Frontal cortex (tissue), 4 donors: Measurements from ENCODE around the gene RGS19. TPM values are rescaled to one million over a fixed set of nuclear protein-coding genes. Genes with fewer than 3 reads are reported as not detected.
A peak's percentile ranks its signal among the peaks of the same experiment; 100 is the strongest.

Source experiments
- DNase-seq, 2 donors: peaks; one replicate each; pipeline ENCODE4 v3.0.0; 2012; ENCODE audit warnings: low spot score in 2 of 2
- FAIRE-seq: peaks from 2 replicates; lab custom pipeline; 2012; peaks lifted over from hg19 to GRCh38; lab: Jason Lieb, UNC
- total RNA-seq: library from RNA; depleted of rRNA; stranded (reverse); fragments of >200 nt; gene quantifications from one replicate; pipeline ENCODE4 v1.2.3, GENCODE V29; 2014
- donor health status: control.
- donor health status: control.
- donor health status: control.

RGS19 gene
- total RNA-seq, 1 donor from 2014 or later: 7.7 TPM

DNA sequence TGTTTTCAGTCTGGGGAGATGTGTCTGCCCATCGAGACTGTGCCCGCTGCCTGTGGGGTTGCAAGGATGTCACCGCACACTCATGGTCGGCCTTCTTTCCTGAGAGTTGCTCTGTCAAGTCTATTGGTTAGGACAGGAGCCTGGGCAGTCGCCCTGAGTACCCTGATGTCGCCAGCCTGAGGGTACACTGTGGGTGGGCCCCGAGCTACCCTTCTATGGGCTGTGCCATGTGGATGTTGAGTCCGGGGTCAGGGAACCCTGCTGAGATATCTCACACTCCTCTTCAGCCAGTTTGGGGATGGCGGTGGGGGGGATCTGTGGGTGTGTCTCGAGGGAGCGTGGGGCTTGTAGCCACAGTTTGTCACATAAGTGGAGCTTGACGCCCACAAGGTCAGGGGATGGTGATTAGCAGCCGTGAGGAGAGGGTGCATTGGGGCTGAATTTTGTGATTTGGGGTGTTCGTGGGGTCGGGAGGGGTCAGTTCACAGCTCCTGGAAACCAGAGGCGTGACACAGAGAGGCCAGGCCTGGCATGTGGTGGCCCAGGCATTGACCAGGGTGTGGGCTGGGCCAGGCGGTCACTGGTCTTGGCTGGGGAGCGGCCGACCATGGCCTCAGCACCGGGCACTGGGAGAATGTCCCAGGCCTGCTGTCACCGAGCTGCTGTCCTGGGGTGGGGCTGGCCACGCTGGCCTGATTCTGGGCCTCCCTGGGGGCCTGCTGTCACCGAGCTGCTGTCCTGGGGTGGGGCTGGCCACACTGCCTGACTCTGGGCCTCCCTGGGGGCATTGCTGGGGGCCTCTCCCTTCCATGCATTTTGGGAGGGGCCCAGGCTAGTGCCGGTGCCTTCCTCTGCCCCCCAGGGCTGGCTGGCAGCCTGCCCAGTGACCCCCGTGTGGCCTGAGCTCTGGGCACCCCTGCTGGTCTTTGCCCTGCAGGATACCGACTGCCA lies 29.7 kb upstream of the RGS19 start:
- FAIRE-seq (no peak), DNase-seq (no peak)

DNA sequence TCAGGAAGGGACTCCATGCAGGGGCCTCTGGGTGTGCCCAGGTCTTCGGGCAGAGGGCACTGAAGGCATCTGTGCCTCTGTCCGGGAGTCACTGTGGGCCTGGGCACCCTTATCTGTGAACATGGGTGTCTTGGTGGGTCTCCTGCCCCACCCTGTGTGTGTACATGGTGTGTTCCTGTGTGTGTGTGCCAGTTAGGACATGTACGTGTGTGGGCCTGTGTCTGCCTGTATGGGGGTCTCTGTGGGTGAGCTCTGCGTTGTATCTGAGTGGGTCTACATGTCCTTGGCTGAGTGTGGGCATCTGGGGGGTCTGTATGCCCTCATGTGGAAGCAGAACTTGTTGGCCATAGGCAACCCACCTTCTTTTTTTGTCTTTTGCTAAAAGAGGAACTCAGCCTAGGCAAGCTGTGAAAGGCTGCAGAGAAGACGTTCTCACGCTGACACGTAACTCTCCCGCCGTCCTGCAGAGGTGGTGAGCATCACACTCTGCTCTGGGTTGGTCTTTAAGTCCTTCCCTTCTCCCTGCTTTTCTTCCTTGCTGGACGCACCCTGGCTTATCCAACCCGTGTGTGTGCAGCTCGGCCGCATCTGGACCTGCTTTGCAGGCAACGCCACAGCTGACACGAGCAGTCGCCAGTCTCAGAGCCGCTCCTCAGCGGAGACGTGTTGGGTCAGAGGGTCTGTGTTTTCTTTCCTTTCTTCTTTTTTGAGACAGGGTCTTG lies 28.6 kb upstream of the RGS19 start:
- no peak for FAIRE-seq

DNA sequence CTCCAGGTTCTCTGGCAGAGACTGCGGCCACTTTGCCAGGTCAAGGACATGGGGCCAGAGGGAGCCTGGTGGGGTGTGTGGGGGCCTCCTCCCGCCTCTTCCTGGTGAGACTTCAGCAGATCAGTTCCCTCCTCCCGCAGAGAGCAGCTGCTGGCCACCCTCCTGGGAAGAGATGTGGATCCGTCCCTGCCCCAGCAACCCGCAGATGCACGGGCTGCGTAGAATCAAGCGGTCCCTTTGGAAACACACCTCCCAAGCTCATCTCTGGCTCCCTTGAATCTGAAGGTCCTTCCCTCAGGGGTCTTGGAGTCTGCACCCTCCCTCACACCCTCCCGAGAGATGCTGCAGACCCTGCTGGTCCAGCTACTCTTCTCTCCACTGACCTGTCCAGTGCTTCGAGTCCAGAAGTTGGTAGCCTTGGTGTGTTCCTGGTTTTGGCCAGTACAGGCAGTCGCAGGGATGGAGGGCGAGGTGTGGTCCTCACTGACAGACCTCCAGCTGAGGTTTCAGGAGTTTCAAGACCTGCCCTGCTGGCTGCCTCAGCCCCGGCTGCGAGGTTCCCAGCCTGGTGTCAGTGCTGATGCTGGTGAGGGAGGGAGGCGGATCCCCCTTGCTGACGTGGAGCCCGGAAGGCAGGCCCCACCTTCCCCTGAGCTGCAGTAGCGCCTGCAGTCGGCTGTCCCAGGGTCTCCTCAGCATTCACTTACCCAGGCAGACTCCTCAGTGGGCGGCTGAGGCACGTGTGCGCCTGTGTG lies 27.8 kb upstream of the RGS19 start, which contains the start of gene NPBWR2:
NPBWR2 (minus strand) TSS at position 585 of the 755 bp plus-strand sequence. CDS start 734 bp downstream, outside the sequence.
- FAIRE-seq (no peak), DNase-seq (no peak)

More for the DNA sequence above, 28.6 kb upstream of the RGS19 start:
- DNase-seq: no peak

DNA sequence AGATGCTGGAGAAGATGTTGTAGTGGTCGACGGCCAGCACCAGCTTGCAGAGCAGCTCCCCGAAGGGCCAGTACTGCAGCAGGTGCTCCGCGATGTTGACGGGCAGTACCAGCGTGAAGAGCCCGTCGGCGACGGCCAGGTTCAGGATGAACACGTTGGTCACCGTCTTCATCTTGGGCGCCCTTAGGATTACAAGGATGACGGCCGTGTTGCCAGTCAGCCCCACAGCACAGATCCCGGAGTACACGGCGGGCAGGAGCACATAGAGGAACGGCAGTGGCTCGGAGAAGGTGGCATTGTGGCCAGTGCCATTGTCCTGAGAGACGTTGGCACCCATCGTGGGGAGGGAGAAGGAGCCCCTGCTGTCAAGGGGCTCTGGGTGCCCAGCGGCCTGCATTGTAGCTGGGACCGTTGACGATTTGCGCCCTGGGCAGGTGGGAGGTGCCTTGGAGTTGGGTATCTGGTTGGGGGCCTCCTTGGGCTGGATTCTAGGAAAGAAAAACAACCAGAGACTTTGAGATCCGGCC lies 27.2 kb upstream of the RGS19 start:
- DNase-seq: no peak
- no peak for FAIRE-seq

DNA sequence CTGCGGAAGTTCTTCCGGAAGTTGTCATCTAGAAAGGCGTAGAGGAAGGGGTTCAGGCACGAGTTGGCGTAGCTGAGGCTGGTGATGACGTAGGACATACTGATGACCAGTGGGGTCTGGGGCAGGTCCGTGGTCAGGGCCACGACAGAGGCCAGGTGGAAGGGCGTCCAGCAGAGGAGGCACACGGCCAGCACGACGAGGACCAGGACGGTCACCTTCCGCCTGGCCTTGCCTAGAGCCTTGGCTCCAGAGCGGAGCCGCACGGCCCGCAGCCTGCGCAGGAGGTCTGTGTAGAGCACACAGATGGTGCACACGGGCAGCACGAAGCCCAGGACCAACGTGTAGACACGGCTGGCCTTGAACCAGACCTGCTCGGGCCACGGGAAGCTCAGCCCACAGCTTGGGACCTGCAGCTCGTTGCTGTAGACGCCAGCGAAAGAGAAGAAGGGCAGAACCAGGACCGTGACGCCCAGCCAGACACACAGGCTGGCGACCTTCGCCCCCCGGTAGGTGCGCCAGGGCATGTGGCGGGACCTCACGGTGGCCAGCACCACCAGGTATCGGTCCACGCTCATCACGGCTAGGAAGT lies 26.6 kb upstream of the RGS19 start:
- no peak for DNase-seq
- FAIRE-seq: no peak

DNA sequence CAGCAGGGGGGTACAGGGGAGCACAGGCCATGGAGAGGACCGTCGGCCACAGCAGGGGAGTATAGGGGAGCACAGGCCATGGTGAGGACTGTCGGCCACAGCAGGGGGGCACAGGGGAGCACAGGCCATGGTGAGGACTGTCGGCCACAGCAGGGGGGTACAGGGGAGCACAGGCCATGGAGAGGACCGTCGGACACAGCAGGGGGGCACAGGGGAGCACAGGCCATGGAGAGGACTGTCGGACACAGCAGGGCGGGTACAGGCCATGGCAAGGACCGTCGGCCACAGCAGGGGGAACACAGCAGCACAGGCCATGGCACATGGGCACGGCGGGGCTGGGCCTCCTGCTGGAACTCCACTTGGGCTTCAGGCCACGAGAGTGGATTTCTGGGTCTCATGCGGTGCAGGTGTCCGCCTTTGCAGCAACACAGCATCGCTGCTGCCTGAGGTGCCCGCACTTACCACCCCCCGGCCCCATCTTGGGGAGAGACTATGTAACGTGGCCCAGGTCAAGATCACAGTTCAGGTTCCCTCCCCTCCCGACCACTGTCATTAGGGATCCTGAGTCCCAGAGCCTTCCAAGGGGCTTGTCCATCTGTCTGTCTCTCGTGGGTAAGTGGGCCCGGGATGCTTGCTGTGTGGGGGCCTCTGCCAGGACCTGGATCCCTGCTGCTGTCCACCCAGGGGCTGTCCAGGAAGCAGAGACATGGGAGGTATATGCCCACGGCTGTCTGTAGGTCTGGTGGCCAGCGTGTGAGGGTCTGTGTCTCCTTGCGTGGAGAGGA lies 25.5 kb upstream of the RGS19 start:
- DNase-seq (no peak), FAIRE-seq (no peak)

DNA sequence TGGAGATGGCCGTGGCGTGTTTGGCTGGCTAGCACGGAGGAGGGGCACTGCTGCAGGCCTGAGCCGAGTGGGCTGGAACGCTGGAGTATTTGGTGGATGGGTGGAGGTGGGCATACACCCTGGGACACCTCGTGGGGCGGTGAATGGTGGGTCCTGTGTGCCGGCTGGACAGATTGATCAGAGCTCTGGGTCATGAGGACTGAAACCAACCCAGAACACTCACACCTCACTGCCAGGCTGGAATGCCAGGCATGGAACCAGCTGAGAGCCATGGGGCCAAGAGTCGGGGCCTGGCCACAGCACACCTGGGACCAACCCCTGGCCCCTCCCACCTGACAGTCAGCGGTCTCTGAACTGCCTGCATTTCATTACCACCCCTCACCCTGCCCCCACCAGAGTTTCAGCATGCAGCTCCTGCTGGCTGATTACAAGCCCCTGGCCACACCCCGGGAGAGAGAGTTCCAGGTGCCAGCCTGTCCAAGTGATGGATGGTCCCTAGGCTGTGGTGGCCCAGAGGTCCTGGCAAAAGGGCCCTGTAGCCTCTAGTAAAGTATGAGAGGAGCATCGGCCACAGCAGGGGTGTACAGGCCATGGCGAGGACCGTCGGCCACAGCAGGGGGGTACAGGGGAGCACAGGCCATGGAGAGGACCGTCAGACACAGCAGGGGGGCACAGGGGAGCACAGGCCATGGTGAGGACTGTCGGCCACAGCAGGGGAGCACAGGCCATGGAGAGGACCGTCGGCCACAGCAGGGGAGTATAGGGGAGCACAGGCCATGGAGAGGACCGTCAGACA lies 24.8 kb upstream of the RGS19 start:
- DNase-seq (no peak), FAIRE-seq (no peak)

DNA sequence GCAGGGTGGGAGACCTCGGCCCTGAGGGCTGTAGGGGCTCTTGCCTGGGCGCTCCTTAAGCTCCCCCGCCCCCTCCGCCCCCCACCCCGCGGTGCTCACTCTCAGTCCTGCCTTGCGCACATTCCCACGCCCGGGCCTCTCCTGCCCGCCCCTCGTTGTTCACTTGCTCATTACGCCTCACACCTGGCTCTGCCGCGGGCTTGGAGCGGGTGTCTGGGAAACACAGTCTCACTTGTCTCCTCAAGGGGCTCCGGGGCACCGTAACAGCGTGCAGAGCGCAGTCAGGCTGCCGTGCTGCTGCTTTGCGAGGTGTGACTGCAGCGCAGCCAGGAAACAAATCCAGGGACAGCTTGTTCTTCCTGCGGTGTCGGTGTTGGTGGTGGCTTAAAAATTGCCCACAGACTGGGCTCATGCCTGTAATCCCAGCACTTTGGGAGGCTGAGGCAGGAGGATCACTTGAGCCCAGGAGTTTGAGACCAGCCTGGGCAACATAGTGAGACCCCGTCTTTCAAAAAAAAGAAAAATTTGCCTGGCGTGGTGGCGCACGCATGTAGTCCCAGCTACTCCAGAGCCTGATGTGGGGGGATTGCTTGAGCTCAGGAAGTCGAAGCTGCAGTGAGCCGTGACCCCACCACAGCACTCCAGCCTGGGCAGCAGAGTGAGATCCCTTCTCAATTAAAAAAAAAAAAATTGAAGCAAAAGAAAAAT lies 23.5 kb upstream of the RGS19 start:
- FAIRE-seq (no peak), DNase-seq (no peak)

DNA sequence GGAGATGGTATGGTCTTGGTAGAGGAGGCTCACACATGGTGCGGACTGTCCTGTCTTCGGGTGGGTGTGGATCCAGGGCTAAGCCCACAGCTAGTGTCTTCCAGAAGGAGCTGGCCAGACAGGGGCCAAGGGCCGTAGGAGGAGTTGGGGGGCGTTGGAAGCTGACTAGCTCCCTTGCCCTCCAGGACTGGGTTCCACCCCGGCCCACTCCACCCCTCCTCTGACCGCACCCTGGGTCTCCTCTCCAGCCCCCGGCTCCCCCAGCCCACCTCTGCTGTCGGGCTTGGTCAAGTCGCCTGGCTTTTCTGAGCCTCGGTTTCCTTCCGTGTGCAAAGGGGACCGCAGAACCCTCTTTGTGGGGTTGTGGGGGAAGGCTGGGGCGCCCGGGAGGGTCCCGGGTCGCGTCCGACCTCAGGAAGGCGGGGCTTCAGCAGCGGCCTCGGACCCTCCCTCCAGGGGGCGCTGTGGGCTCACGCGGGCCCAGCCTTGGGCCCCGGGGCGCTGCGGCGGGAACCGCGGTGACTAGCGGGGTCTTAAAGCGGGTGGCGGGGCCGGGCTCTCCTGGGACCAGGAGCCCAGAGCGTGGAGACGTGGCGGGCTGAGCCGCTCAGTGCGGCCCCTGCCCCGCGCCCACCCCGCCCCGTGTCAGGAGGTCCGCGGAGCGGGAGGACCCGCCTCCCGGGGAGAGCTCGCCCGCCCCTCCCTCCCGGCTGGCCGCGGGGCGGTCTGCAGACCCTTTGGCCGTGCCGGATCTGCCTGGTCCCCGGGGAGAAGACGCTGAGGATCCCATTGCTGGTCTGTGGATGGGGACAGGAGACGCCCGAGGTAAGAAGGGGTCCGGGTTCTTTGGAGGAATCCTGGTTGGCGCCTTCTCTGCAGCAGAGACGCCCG lies 22.7 kb upstream of the RGS19 start:
- FAIRE-seq (no peak), DNase-seq (peak in 1 of 2 donors; percentile 53)

DNA sequence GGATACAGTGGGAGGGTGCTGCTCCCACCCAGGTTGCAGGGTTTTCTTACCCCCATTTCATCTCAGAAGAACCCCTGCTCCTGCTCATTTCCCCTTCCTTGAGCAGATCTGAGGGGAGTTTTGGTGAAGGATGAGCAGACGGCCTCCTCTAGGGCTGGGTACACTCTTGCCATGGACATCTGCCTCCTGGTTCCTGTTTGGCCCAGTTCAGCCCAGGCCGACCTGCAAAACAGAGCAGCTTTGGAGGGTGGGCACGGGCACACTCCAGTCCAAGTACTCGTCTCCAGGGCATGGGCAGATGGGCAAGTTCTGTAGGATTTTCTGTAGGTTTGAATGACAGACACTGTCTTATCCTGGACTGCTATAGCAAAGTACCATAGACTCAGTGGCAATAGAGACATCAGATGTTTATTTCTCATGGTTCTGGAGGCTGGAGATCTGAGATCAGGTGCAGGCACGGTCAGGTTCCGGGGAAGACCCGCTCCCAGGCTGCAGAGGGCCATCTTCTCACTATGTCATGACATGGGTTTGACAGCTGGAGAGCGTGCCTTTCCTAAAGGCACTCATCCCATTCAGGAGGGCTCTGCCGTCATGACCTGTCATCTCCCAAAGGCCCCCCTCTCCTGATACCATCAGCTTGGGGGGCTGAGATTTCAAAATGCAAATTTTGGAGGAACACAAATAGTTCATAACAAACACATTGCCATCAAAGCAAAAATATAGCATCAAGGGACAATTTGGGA lies 21.8 kb upstream of the RGS19 start:
- DNase-seq (no peak), FAIRE-seq (no peak)

DNA sequence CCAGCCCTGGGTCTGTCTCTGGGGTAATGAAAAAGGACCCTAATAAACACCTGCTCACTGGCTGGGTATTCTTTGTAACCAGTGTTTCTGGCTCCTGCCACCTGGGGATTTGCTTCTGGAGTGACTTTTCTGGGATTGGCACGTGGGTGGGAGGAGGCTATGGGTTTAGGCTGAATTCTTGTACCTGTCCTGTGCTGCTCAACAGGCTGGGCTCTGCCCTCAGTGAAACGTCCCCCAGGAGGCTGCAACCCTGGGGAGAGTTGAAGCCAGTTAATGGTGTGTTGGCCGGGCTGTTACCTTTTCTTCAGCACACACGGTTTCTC lies 21.2 kb upstream of the RGS19 start:
- FAIRE-seq: no peak

DNA sequence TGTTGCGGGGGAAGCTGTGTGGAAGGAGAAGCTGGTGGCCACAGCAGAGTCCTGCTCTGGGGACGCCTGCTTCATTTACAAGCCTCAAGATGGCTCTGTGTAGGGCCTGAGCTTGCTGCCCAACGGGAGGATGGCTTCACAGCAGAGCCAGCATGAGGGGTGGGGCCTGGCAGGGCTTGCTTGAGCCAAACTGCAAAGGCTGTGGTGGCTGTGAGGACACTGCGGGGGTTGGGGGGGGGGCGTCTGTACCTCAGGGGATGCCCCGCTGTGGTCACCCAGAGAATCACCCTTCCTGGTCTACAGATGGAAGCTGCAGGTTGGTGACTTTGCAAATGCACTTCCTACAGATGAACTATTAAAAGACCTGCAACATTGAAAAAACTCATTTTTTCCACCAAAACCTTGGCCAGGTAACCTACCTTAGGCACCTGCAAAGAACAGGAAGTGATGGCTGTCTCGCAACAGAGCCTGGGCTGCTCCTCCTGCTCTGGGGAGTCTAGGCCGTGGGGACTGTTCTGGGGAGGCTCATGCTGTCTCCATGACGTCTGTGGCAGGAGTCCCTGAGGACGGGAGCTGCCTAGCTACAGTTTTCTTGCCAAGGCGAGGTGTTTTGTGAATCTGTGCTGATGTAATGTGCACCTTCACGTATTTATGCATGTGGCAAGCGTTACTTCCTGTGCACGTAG lies 20.7 kb upstream of the RGS19 start:
- FAIRE-seq: no peak
- DNase-seq: no peak

More for the DNA sequence above, 21.2 kb upstream of the RGS19 start:
- DNase-seq: no peak

DNA sequence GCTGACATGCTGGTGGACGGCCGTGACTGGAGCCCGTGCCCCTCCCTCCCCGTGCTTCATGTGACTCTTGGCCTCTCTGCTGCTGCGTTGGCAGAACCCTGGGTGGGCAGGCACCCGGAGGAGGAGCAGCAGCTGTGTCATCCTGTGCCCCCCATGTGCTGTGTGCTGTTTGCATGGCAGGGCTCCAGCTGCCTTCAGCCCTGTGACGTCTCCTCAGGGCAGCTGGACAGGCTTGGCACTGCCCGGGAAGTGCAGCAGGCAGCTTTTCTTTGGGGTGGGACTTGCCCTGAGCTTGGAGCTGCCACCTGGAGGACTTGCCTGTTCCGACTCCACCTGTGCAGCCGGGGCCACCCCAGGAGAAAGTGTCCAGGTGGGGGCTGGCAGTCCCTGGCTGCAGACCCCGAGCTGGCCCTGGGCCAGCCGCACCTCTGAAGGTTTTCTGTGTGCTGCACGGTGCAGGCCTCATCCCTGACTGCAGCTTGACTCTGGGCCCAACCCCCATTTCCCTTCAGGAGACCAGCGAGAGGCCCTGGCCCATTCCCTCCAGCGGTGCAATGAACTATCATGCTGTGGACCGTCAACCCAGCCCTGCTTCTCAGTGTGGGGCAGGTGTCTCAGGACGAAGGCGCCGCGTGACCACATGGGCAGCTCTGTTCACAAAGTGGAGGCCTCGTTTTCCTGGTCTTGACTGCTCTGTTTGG lies 19.9 kb upstream of the RGS19 start:
- DNase-seq: peak in 1 of 2 donors; percentile 46
- FAIRE-seq: no peak

DNA sequence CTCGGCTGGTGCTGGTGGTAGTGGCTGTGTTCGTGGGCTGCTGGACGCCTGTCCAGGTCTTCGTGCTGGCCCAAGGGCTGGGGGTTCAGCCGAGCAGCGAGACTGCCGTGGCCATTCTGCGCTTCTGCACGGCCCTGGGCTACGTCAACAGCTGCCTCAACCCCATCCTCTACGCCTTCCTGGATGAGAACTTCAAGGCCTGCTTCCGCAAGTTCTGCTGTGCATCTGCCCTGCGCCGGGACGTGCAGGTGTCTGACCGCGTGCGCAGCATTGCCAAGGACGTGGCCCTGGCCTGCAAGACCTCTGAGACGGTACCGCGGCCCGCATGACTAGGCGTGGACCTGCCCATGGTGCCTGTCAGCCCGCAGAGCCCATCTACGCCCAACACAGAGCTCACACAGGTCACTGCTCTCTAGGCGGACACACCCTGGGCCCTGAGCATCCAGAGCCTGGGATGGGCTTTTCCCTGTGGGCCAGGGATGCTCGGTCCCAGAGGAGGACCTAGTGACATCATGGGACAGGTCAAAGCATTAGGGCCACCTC lies 19.2 kb upstream of the RGS19 start:
- DNase-seq (no peak), FAIRE-seq (no peak)
